ENCODE data around the gene ZFY.
A peak's percentile ranks its signal among the peaks of the same experiment; 100 is the strongest.
"Not testable (repeated sequence)": the region's sequence is repeated elsewhere in the genome, so short reads cannot be mapped to it uniquely, and the experiment has no call there.

ZFY gene

GRCh38 chrY:2979283-2979682 lies 44.1 kb downstream of the ZFY start:
- no peaks in the 10 kb centered on the region for H3K9me3 ChIP-seq (ENCODE audit: insufficient read depth, low read depth, low read length)
- H3K9ac ChIP-seq (ENCODE audit: low read depth, low read length) = no peak overlapping the region
- no peaks in the 10 kb centered on the region for H3K4me1 ChIP-seq (ENCODE audit: insufficient read depth, low read length)
- no peak overlapping the region for H3K27ac ChIP-seq (ENCODE audit: low read length)
- no peaks in the 10 kb centered on the region for H3K27me3 ChIP-seq (ENCODE audit: insufficient read depth, low read length)
- H3K36me3 ChIP-seq (ENCODE audit: insufficient read depth, low read depth, low read length) = peaks cover 44% of the 10 kb centered on the region
- no peak overlapping the region for H3K4me3 ChIP-seq (ENCODE audit: low read length)

DNA sequence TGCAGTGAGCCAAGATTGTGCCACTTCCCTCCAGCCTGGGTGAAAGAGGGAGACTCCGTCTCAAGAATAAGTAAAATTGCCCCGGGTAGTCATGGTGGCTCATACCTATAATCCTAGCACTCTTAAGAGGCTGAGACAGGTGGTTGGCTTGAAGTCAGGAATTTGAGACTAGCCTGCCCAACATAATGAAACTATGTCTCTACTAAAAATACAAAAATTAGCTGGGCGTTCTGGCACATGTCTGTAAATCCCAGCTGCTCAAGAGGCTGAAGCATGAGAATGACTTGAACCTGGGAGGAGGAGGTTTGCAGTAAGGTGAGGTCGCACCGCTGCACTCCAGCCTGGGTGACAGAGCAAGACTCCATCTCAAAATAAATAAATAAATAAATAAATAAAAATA lies 49.3 kb downstream of the ZFY start:
- Histone ChIP-seq H3K4me1 (ENCODE audit: insufficient read depth, low read length) (no peaks in the 10 kb centered on the region), H3K27ac (ENCODE audit: low read length) (no peak overlapping the region), H3K9me3 (ENCODE audit: insufficient read depth, low read depth, low read length) (no peaks in the 10 kb centered on the region), H3K4me3 (ENCODE audit: low read length) (no peak overlapping the region), H3K36me3 (ENCODE audit: insufficient read depth, low read depth, low read length) (peaks cover 13% of the 10 kb centered on the region), H3K27me3 (ENCODE audit: insufficient read depth, low read length) (no peaks in the 10 kb centered on the region), H3K9ac (ENCODE audit: low read depth, low read length) (no peak overlapping the region)

GRCh38 chrY:2987178-2987577 lies 52.0 kb downstream of the ZFY start:
- not testable (repeated sequence) for H3K27ac ChIP-seq (ENCODE audit: low read length); H3K36me3 ChIP-seq (ENCODE audit: insufficient read depth, low read depth, low read length); H3K9me3 ChIP-seq (ENCODE audit: insufficient read depth, low read depth, low read length); H3K4me1 ChIP-seq (ENCODE audit: insufficient read depth, low read length); H3K9ac ChIP-seq (ENCODE audit: low read depth, low read length); H3K27me3 ChIP-seq (ENCODE audit: insufficient read depth, low read length); H3K4me3 ChIP-seq (ENCODE audit: low read length)

DNA sequence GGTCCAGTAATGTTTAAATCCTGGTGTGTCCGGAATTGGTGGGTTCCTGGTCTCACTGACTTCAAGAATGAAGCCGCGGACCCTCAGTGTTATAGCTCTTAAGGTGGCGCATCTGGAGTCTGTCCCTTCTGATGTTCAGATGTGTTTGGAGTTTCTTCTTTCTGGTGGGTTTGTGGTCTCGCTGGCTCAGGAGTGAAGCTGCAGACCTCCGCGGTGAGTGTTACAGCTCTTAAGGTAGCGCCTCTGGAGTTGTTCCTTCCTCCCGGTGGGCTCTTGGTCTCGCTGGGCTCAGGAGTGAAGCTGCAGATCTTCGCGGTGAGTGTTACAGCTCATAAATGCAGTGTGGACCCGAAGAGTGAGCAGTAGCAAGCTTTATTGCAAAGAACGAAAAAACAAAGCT lies 62.2 kb downstream of the ZFY start:
- H3K9ac ChIP-seq (ENCODE audit: low read depth, low read length); H3K4me3 ChIP-seq (ENCODE audit: low read length); H3K4me1 ChIP-seq (ENCODE audit: insufficient read depth, low read length); H3K27me3 ChIP-seq (ENCODE audit: insufficient read depth, low read length); H3K9me3 ChIP-seq (ENCODE audit: insufficient read depth, low read depth, low read length); H3K27ac ChIP-seq (ENCODE audit: low read length); H3K36me3 ChIP-seq (ENCODE audit: insufficient read depth, low read depth, low read length): not testable (repeated sequence)

- Histone ChIP-seq H3K27ac (ENCODE audit: low read length) (no peak overlapping the region), H3K36me3 (ENCODE audit: insufficient read depth, low read depth, low read length) (no peaks in the 10 kb centered on the region), H3K9me3 (ENCODE audit: insufficient read depth, low read depth, low read length) (no peaks in the 10 kb centered on the region), H3K27me3 (ENCODE audit: insufficient read depth, low read length) (no peaks in the 10 kb centered on the region), H3K4me1 (ENCODE audit: insufficient read depth, low read length) (peaks cover 6% of the 10 kb centered on the region; the same call in 1 of the 2 replicates), H3K4me3 (ENCODE audit: low read length) (no peak overlapping the region), H3K9ac (ENCODE audit: low read depth, low read length) (no peak overlapping the region)
These were observed 67.0 kb downstream of the ZFY start for GRCh38 chrY:3002190-3002589.

DNA sequence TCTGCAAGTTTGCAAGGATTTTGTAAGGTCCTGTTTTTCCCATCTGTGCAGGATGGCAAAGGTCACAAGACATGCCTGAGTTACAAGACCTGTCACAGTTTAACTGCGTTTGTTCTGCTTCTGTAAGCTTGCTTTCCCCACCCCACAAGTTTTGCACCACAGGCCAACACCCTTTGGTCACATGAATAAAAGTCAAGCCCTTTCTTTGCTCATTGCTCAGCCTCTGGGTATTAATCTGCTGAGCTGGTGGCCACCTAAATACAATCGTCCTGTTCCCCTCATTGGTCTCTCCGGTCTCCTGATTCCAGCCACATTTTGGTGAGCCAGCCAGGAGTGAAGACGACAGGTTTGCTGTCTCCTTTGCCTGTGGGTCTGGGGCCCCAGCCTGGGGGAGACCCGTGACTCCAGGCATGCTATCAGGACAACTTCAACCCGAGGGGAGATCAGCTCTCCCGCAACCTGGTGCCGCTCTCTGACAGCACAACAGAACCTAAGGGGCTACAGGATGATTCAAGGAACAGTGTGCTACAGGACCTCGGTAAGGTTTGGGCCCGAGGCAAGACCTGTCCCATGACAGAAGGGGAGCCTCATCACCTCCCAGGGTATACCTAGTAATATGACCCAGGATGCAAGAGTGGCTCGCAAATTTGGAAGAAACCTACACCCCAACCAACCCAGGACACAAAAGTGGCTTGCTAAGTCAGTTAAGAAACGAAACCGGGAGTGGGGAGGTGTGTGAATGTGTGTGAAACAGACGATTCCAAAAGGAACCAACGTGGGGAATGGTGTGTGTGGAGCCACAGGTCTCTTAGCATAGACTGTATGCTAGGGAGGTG lies 67.7 kb downstream of the ZFY start:
- Histone ChIP-seq H3K27ac (ENCODE audit: low read length) (no peak overlapping the region), H3K36me3 (ENCODE audit: insufficient read depth, low read depth, low read length) (no peaks in the 10 kb centered on the region), H3K9me3 (ENCODE audit: insufficient read depth, low read depth, low read length) (no peaks in the 10 kb centered on the region), H3K4me3 (ENCODE audit: low read length) (no peak overlapping the region), H3K4me1 (ENCODE audit: insufficient read depth, low read length) (peaks cover 6% of the 10 kb centered on the region; the same call in 1 of the 2 replicates), H3K27me3 (ENCODE audit: insufficient read depth, low read length) (no peaks in the 10 kb centered on the region), H3K9ac (ENCODE audit: low read depth, low read length) (no peak overlapping the region)

GRCh38 chrY:3003516-3003830 lies 68.3 kb downstream of the ZFY start:
- Histone ChIP-seq H3K4me1 (ENCODE audit: insufficient read depth, low read length) (peaks cover 6% of the 10 kb centered on the region; the same call in 1 of the 2 replicates), H3K27ac (ENCODE audit: low read length) (no peak overlapping the region), H3K9me3 (ENCODE audit: insufficient read depth, low read depth, low read length) (no peaks in the 10 kb centered on the region), H3K27me3 (ENCODE audit: insufficient read depth, low read length) (no peaks in the 10 kb centered on the region), H3K4me3 (ENCODE audit: low read length) (peak overlapping the region; percentile 30; the same call in 1 of the 2 replicates), H3K36me3 (ENCODE audit: insufficient read depth, low read depth, low read length) (no peaks in the 10 kb centered on the region), H3K9ac (ENCODE audit: low read depth, low read length) (no peak overlapping the region)

- Histone ChIP-seq H3K9me3 (ENCODE audit: insufficient read depth, low read depth, low read length) (no peaks in the 10 kb centered on the region), H3K27me3 (ENCODE audit: insufficient read depth, low read length) (no peaks in the 10 kb centered on the region), H3K36me3 (ENCODE audit: insufficient read depth, low read depth, low read length) (no peaks in the 10 kb centered on the region), H3K9ac (ENCODE audit: low read depth, low read length) (no peak overlapping the region), H3K4me1 (ENCODE audit: insufficient read depth, low read length) (peaks cover 6% of the 10 kb centered on the region; the same call in 1 of the 2 replicates), H3K4me3 (ENCODE audit: low read length) (peak overlapping the region; percentile 30; the same call in 1 of the 2 replicates), H3K27ac (ENCODE audit: low read length) (no peak overlapping the region)
These were observed 68.7 kb downstream of the ZFY start for GRCh38 chrY:3003846-3004245.

GRCh38 chrY:3006031-3006430 lies 70.8 kb downstream of the ZFY start:
- H3K4me1 ChIP-seq (ENCODE audit: insufficient read depth, low read length); H3K27ac ChIP-seq (ENCODE audit: low read length): not testable (repeated sequence)

DNA sequence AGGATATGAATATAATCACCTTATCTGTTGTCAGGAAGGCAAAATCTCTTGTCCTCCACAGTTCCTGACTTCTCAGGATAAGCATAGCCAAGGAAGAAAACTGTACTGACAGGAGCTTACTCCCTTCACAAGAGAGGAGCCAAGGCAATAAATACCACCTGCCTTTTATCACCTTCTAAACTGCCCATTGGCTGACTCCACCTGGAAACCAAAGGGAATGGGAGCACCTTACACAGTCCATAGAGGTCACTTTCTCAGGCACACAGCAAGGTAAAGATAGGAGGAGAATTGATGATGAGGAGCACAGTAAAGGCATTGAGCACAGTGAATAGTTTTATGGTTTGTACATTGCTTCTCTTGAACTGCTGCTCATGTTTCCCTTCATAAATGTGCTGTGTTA lies 72.8 kb downstream of the ZFY start:
- Histone ChIP-seq H3K4me3 (ENCODE audit: low read length) (no peak overlapping the region), H3K9me3 (ENCODE audit: insufficient read depth, low read depth, low read length) (no peaks in the 10 kb centered on the region), H3K9ac (ENCODE audit: low read depth, low read length) (no peak overlapping the region), H3K27me3 (ENCODE audit: insufficient read depth, low read length) (no peaks in the 10 kb centered on the region), H3K36me3 (ENCODE audit: insufficient read depth, low read depth, low read length) (no peaks in the 10 kb centered on the region), H3K27ac (ENCODE audit: low read length) (no peak overlapping the region), H3K4me1 (ENCODE audit: insufficient read depth, low read length) (peaks cover 6% of the 10 kb centered on the region; the same call in 1 of the 2 replicates)

More at GRCh38 chrY:3006031-3006430, 70.8 kb downstream of the ZFY start:
- not testable (repeated sequence) for H3K27me3 ChIP-seq (ENCODE audit: insufficient read depth, low read length); H3K4me3 ChIP-seq (ENCODE audit: low read length); H3K9ac ChIP-seq (ENCODE audit: low read depth, low read length); H3K9me3 ChIP-seq (ENCODE audit: insufficient read depth, low read depth, low read length); H3K36me3 ChIP-seq (ENCODE audit: insufficient read depth, low read depth, low read length)

GRCh38 chrY:3012226-3012625 lies 77.0 kb downstream of the ZFY start:
- H3K9me3 ChIP-seq (ENCODE audit: insufficient read depth, low read depth, low read length) = no peaks in the 10 kb centered on the region
- H3K27me3 ChIP-seq (ENCODE audit: insufficient read depth, low read length) = no peaks in the 10 kb centered on the region
- no peak overlapping the region for H3K9ac ChIP-seq (ENCODE audit: low read depth, low read length)
- no peaks in the 10 kb centered on the region for H3K4me1 ChIP-seq (ENCODE audit: insufficient read depth, low read length)
- no peaks in the 10 kb centered on the region for H3K36me3 ChIP-seq (ENCODE audit: insufficient read depth, low read depth, low read length)
- H3K4me3 ChIP-seq (ENCODE audit: low read length) = no peak overlapping the region
- no peak overlapping the region for H3K27ac ChIP-seq (ENCODE audit: low read length)

- Histone ChIP-seq H3K36me3 (ENCODE audit: insufficient read depth, low read depth, low read length) (no peaks in the 10 kb centered on the region), H3K27ac (ENCODE audit: low read length) (no peak overlapping the region), H3K4me1 (ENCODE audit: insufficient read depth, low read length) (no peaks in the 10 kb centered on the region)
These were observed 81.4 kb downstream of the ZFY start for GRCh38 chrY:3016594-3016993.

More at GRCh38 chrY:3016594-3016993, 81.4 kb downstream of the ZFY start:
- H3K9me3 ChIP-seq (ENCODE audit: insufficient read depth, low read depth, low read length) = no peaks in the 10 kb centered on the region
- H3K4me3 ChIP-seq (ENCODE audit: low read length) = no peak overlapping the region
- no peaks in the 10 kb centered on the region for H3K27me3 ChIP-seq (ENCODE audit: insufficient read depth, low read length)
- no peak overlapping the region for H3K9ac ChIP-seq (ENCODE audit: low read depth, low read length)
